ENCODE measurements around the gene DDX39B. TPM values are rescaled to one million over a fixed set of nuclear protein-coding genes. Genes with fewer than 3 reads are reported as not detected.
A peak's percentile ranks its signal among the peaks of the same experiment; 100 is the strongest.
"Not testable (repeated sequence)": the region's sequence is repeated elsewhere in the genome, so short reads cannot be mapped to it uniquely, and the experiment has no call there.

The DDX39B gene
- total RNA-seq: 100 to 1,000 TPM; 538 to 547 TPM

GRCh38 chr6:31541658-31542521 is at the start of gene DDX39B:
TSS of gene DDX39B (minus strand) at chr6:31542003. CDS start at chr6:31540532, 1,471 bp downstream.
- intact Hi-C loops (cut with micrococcal nuclease): loop anchor here (1.0 to 5.0 kb wide), 4 partner anchors 48 to 140 kb away; partner anchors contain the start of genes BAG6, MICA and PRRC2A

GRCh38 chr6:31590691-31591090 is 48.9 kb upstream of the DDX39B start:
- ChIA-PET POLR2A (interaction anchor here (0.7 to 18.2 kb wide), 2 partner anchors 19 to 96 kb away, joined by 3 to 259 read pairs; partner anchors contain the start of genes LTA and TNF), CTCF (interaction anchor here (1.0 to 28.8 kb wide), 4 partner anchors 8 to 38 kb away, joined by 3 to 1658 read pairs (median 372); partner anchors contain the start of genes ATP6V1G2, DDX39B, LST1 and LTB)
- H3K27ac Mint-ChIP-seq; H3K36me3 Mint-ChIP-seq; DNase-seq; intact Hi-C loops (cut with micrococcal nuclease); H3K9me3 Mint-ChIP-seq; H3K4me3 Mint-ChIP-seq; H3K27me3 Mint-ChIP-seq: not testable (repeated sequence)
- H3K4me1 Mint-ChIP-seq (ENCODE audit: low read depth): peaks cover 59% of the 10 kb centered on the region

More at GRCh38 chr6:31541658-31542521, at the start of gene DDX39B:
- Mint-ChIP-seq H3K27me3 (no peaks in the 10 kb centered on the region), H3K36me3 (peaks cover 39% of the 10 kb centered on the region), H3K4me1 (ENCODE audit: low read depth) (peaks cover 50% of the 10 kb centered on the region), H3K27ac (peak within 1 kb of the TSS; percentile 93), H3K4me3 (peak within 1 kb of the TSS; percentile 94), H3K9me3 (no peaks in the 10 kb centered on the region)
- CTCF ChIA-PET: interaction anchor here (0.8 to 29.2 kb wide), 12 partner anchors 9 to 249 kb away, joined by 3 to 1658 read pairs (median 4); partner anchors contain the start of genes LST1, LTB, MICB and NCR3
- POLR2A ChIA-PET: interaction anchor here (0.8 to 3.5 kb wide), 27 partner anchors 9 to 1312 kb away, joined by 3 to 32 read pairs (median 5); partner anchors contain the start of genes BAG6, CSNK2B, DXO and GPANK1
- DNase-seq: peak; percentile 96

- ChIA-PET POLR2A (interaction anchor here (0.6 to 18.2 kb wide), 4 partner anchors 9 to 29 kb away, joined by 3 to 259 read pairs (median 4); partner anchors contain the start of genes LTA and TNF), CTCF (interaction anchor here (14.7 to 28.8 kb wide), 3 partner anchors 4 to 36 kb away, joined by 740 to 1658 read pairs (median 740); partner anchors contain the start of genes ATP6V1G2, DDX39B, LST1 and LTB)
- Mint-ChIP-seq H3K4me1 (ENCODE audit: low read depth) (peaks cover 66% of the 10 kb centered on the region), H3K4me3 (no peak overlapping the region), H3K9me3 (no peaks in the 10 kb centered on the region), H3K27me3 (no peaks in the 10 kb centered on the region), H3K36me3 (peaks cover 1% of the 10 kb centered on the region), H3K27ac (no peak overlapping the region)
- intact Hi-C loops (cut with micrococcal nuclease): no loop called here
- DNase-seq: no peak
Measured at GRCh38 chr6:31588871-31589650, 47.3 kb upstream of the DDX39B start.

- Mint-ChIP-seq H3K27me3 (no peaks in the 10 kb centered on the region), H3K9me3 (no peaks in the 10 kb centered on the region), H3K36me3 (peaks cover 2% of the 10 kb centered on the region), H3K27ac (peak overlapping the region; percentile 89), H3K4me1 (ENCODE audit: low read depth) (peaks cover 66% of the 10 kb centered on the region), H3K4me3 (peak overlapping the region; percentile 72)
- ChIA-PET POLR2A (interaction anchor here (0.6 to 18.2 kb wide), 3 partner anchors 8 to 22 kb away, joined by 3 to 259 read pairs (median 4); partner anchors contain the start of genes LTA and TNF), CTCF (interaction anchor here (9.1 to 28.8 kb wide), 4 partner anchors 4 to 36 kb away, joined by 95 to 1658 read pairs (median 740); partner anchors contain the start of genes ATP6V1G2, DDX39B, LST1 and LTA)
- intact Hi-C loops (cut with micrococcal nuclease): no loop called here
- no peak for DNase-seq
Measured at GRCh38 chr6:31587791-31588777, 46.3 kb upstream of the DDX39B start.

GRCh38 chr6:31586599-31587281 is 44.9 kb upstream of the DDX39B start:
- H3K9me3 Mint-ChIP-seq: no peaks in the 10 kb centered on the region
- H3K27me3 Mint-ChIP-seq: no peaks in the 10 kb centered on the region
- ChIA-PET POLR2A (interaction anchor here (0.9 to 18.2 kb wide), 4 partner anchors 15 to 57 kb away, joined by 3 to 259 read pairs (median 6); partner anchors contain the start of genes DDX39B, LTA and TNF), CTCF (interaction anchor here (0.8 to 28.8 kb wide), 7 partner anchors 6 to 204 kb away, joined by 3 to 1658 read pairs (median 95); partner anchors contain the start of genes ATP6V1G2, DDX39B, GPANK1 and LST1)
- peaks cover 8% of the 10 kb centered on the region for H3K36me3 Mint-ChIP-seq
- intact Hi-C loops (cut with micrococcal nuclease): no loop called here
- H3K4me1 Mint-ChIP-seq (ENCODE audit: low read depth): peaks cover 63% of the 10 kb centered on the region
- peak overlapping the region; percentile 72 for H3K4me3 Mint-ChIP-seq
- peak; percentile 36 for DNase-seq
- peak overlapping the region; percentile 89 for H3K27ac Mint-ChIP-seq

- Mint-ChIP-seq H3K27ac (peak within 1 kb of the TSS; percentile 89), H3K4me1 (ENCODE audit: low read depth) (peaks cover 63% of the 10 kb centered on the region), H3K36me3 (peaks cover 14% of the 10 kb centered on the region), H3K9me3 (no peaks in the 10 kb centered on the region), H3K4me3 (peak within 1 kb of the TSS; percentile 72), H3K27me3 (no peaks in the 10 kb centered on the region)
- ChIA-PET POLR2A (interaction anchor here (1.1 to 18.2 kb wide), 3 partner anchors 14 to 44 kb away, joined by 3 to 259 read pairs (median 8); partner anchors contain the start of genes DDX39B, LTA and TNF), CTCF (interaction anchor here (1.0 to 28.8 kb wide), 7 partner anchors 5 to 79 kb away, joined by 3 to 1658 read pairs (median 95); partner anchors contain the start of genes ATP6V1G2, DDX39B, GPANK1 and LST1)
- intact Hi-C loops (cut with micrococcal nuclease): no loop called here
- peak; percentile 34 for DNase-seq
Measured at GRCh38 chr6:31586008-31586407, 44.2 kb upstream of the DDX39B start, which contains the start of gene LST1. TSS of gene LST1 (plus strand) at chr6:31586277. CDS start at chr6:31587300, 1,023 bp downstream.

GRCh38 chr6:31585491-31585890 is 43.7 kb upstream of the DDX39B start:
- Mint-ChIP-seq H3K4me3 (peak overlapping the region; percentile 72), H3K27me3 (no peaks in the 10 kb centered on the region), H3K36me3 (peaks cover 18% of the 10 kb centered on the region), H3K9me3 (no peaks in the 10 kb centered on the region), H3K27ac (peak overlapping the region; percentile 89), H3K4me1 (ENCODE audit: low read depth) (peaks cover 63% of the 10 kb centered on the region)
- DNase-seq: peak; percentile 77
- CTCF ChIA-PET: interaction anchor here (1.0 to 28.8 kb wide), 7 partner anchors 4 to 79 kb away, joined by 3 to 1658 read pairs (median 95); partner anchors contain the start of genes ATP6V1G2, DDX39B, GPANK1 and LST1
- POLR2A ChIA-PET: interaction anchor here (2.0 to 18.2 kb wide), 2 partner anchors 14 to 26 kb away, joined by 8 to 259 read pairs; partner anchors contain the start of genes LTA and TNF
- intact Hi-C loops (cut with micrococcal nuclease): loop anchor here (1.0 kb wide), 1 partner anchor 12 kb away; no protein-coding TSS in a partner anchor

GRCh38 chr6:31582230-31582643 is 40.4 kb upstream of the DDX39B start, which contains the start of gene LTB:
TSS of gene LTB (minus strand) at chr6:31582424. CDS start at chr6:31582417, 7 bp downstream.
- DNase-seq: peak; percentile 71
- no peaks in the 10 kb centered on the region for H3K9me3 Mint-ChIP-seq
- POLR2A ChIA-PET: interaction anchor here (0.6 to 18.2 kb wide), 7 partner anchors 10 to 70 kb away, joined by 3 to 259 read pairs (median 115); partner anchors contain the start of genes ATP6V1G2, LTA, NCR3 and NFKBIL1
- CTCF ChIA-PET: interaction anchor here (0.8 to 28.8 kb wide), 7 partner anchors 8 to 90 kb away, joined by 3 to 1658 read pairs (median 21); partner anchors contain the start of genes ATP6V1G2, DDX39B, LST1 and LTA
- intact Hi-C loops (cut with micrococcal nuclease): no loop called here
- no peaks in the 10 kb centered on the region for H3K27me3 Mint-ChIP-seq
- peak within 1 kb of the TSS; percentile 97 for H3K4me3 Mint-ChIP-seq
- H3K27ac Mint-ChIP-seq: peak within 1 kb of the TSS; percentile 92
- peaks cover 58% of the 10 kb centered on the region for H3K4me1 Mint-ChIP-seq (ENCODE audit: low read depth)
- peaks cover 36% of the 10 kb centered on the region for H3K36me3 Mint-ChIP-seq
